ENCODE data around the gene DNHD1.

- TF ChIP-seq CTCF (IDR thresholded peaks at IDR 0.05; ENCODE audit: insufficient read depth, low read length, poor library complexity, severe bottlenecking) = no peak
- TF ChIP-seq EZH2phosphoT487 (conservative IDR thresholded peaks at IDR 0.05; ENCODE audit: low read length) = no peak
Observed at GRCh38 chr11:6619004-6619745, 122.1 kb downstream of the DNHD1 start, which contains the start of gene TPP1.

All from SU-DHL-6 (cell line).